HepG2 (cell line): ENCODE measurements around the gene CLDN16. TPM values are rescaled to one million over a fixed set of nuclear protein-coding genes. Genes with fewer than 3 reads are reported as not detected.

Experiments used
- ATAC-seq: fragments of 200-7000 bp; cut with Tn5 transposase; 3 replicates; pipeline ENCODE4 v1.9.1; 2020; ENCODE audit warnings: mild to moderate bottlenecking, moderate library complexity
- Bru-seq: library from RNA; stranded (reverse); fragments of 400-500 nt; gene quantifications from one replicate; lab custom pipeline; 2021; lab: Mats Ljungman, UMichigan
- BruChase-seq, 2 experiments: library from RNA; stranded (reverse); fragments of 400-500 nt; gene quantifications; one replicate each; lab custom pipeline; 2021; lab: Mats Ljungman, UMichigan
- BruUV-seq: library from RNA; stranded (reverse); fragments of 400-500 nt; replicated peaks from 2 replicates; lab custom pipeline; 2021; lab: Mats Ljungman, UMichigan
- CTCF ChIA-PET: fragments of 300-600 bp; formaldehyde crosslinking; extraction: SDS; loops from one replicate; lab custom pipeline; 2021; ENCODE audit warnings: low total read pairs, inconsistent platforms, low intra/inter-chr PET ratio; lab: Yijun Ruan, JAX
- POLR2A ChIA-PET: fragments of 350-600 bp; sonication (Branson Sonifier 250); formaldehyde crosslinking; loops from one replicate; lab custom pipeline; 2020; ENCODE audit warnings: antibody characterized with exemption, inconsistent platforms; lab: Yijun Ruan, JAX
- DNase-seq: peaks from one replicate; pipeline ENCODE4 v3.0.0-alpha.2; 2015; ENCODE audit warnings: low spot score
- FAIRE-seq: peaks from 3 replicates; lab custom pipeline; 2011; peaks lifted over from hg19 to GRCh38; lab: Jason Lieb, UNC
- H2AFZ ChIP-seq: one replicate; pipeline ENCODE4 v1.6.1; 2011; ENCODE audit warnings: low read length, inconsistent platforms
- H3K27ac ChIP-seq: fragments of 300-600 bp; 3 replicates; pipeline ENCODE4 v1.8.0; 2011; ENCODE audit warnings: mixed run types, mild to moderate bottlenecking, mixed read lengths, low read length, inconsistent platforms; ENCODE audit not compliant: insufficient read depth; ENCODE audit errors: extremely low read length
- H3K27me3 ChIP-seq, 2 experiments: fragments of 200-600 bp in 1 of 2; 2 replicates in 1 of 2; 3 replicates in 1 of 2; pipeline versions ENCODE4 v1.6.0 to v1.8.0; 2011; ENCODE audit warnings: low read length in 2 of 2, mild to moderate bottlenecking in 2 of 2, moderate library complexity in 2 of 2, inconsistent platforms in 1 of 2; ENCODE audit not compliant: insufficient read depth in 2 of 2, control insufficient read depth in 1 of 2
- H3K36me3 ChIP-seq, 2 experiments: fragments of 200-600 bp in 1 of 2; replicated peaks in 1 of 2; 2 replicates in 1 of 2; 3 replicates in 1 of 2; pipeline versions ENCODE4 v1.5.1 to v1.8.0; 2011; ENCODE audit warnings: low read length in 2 of 2, inconsistent platforms in 1 of 2; ENCODE audit not compliant: insufficient read depth in 2 of 2, control insufficient read depth in 1 of 2
- H3K4me1 ChIP-seq: 2 replicates; pipeline ENCODE4 v1.5.1; 2012; ENCODE audit warnings: low read length, inconsistent platforms; ENCODE audit not compliant: insufficient read depth
- H3K4me2 ChIP-seq: 2 replicates; pipeline ENCODE4 v1.6.0; 2011; ENCODE audit warnings: low read depth, low read length, inconsistent platforms
- H3K4me3 ChIP-seq, 3 experiments: fragments of 200-600 bp in 1 of 3; sonication (generic), shearing (Covaris generic) in 1 of 3; replicated peaks in 1 of 3; 2 replicates each; pipeline ENCODE4 v1.5.1; 2011 to 2016; ENCODE audit warnings: low read length in 3 of 3, inconsistent platforms in 2 of 3, low read depth in 2 of 3, mild to moderate bottlenecking in 2 of 3, control low read depth in 1 of 3, mixed read lengths in 1 of 3; ENCODE audit not compliant: insufficient read depth in 1 of 3
- H3K79me2 ChIP-seq: one replicate; pipeline ENCODE4 v1.6.1; 2011; ENCODE audit warnings: low read length, inconsistent platforms; ENCODE audit not compliant: insufficient read depth
- H3K9ac ChIP-seq: 2 replicates; pipeline ENCODE4 v1.6.0; 2011; ENCODE audit warnings: mild to moderate bottlenecking, low read depth, low read length, inconsistent platforms; ENCODE audit not compliant: insufficient read depth
- H3K9me3 ChIP-seq: 2 replicates; pipeline ENCODE4 v1.5.1; 2012; ENCODE audit warnings: mild to moderate bottlenecking, low read length
- H4K20me1 ChIP-seq: 2 replicates; pipeline ENCODE4 v1.6.0; 2011; ENCODE audit warnings: inconsistent platforms, mild to moderate bottlenecking, low read length, moderate library complexity; ENCODE audit not compliant: insufficient read depth
- CENPX ChIP-seq: sonication (generic); formaldehyde crosslinking; IDR thresholded peaks from 2 replicates; pipeline ENCODE4 v1.9.0; 2021; ENCODE audit warnings: mild to moderate bottlenecking, missing genetic modification reagents, moderate library complexity
- SPEN ChIP-seq: sonication (generic); formaldehyde crosslinking; IDR thresholded peaks from 2 replicates; pipeline ENCODE4 v1.5.1; 2020; ENCODE audit warnings: low read depth, mild to moderate bottlenecking, missing genetic modification reagents
- WGBS: methylation state at CpG from one replicate; pipeline ENCODE4 v1.1.6; 2017; ENCODE audit warnings: low lambda C conversion rate; 5-methylcytosine and 5-hydroxymethylcytosine counted together
- in situ Hi-C: cut with HindIII; loops from 2 replicates; pipeline ENCODE4 v1.10.0; 2017; ENCODE audit warnings: low pct_unique_long_range_greater_than_20kb; ENCODE audit not compliant: extremely low pct_ligation_motif_present
- intact Hi-C: fragments of 100-400 bp; cut with micrococcal nuclease; formaldehyde crosslinking; loops from one replicate; pipeline ENCODE4 v1.10.0; 2022; ENCODE audit not compliant: unreplicated experiment
- long read RNA-seq, 2 experiments: library from RNA in 1 of 2; library from polyadenylated mRNA in 1 of 2; stranded (forward) in 1 of 2; unstranded in 1 of 2; transcript quantifications; one replicate each; pipeline ENCODE4 v2.0.0, GENCODE V29; 2019 to 2022
- polyA minus RNA-seq, 3 experiments: library from RNA; depleted of rRNA, polyadenylated mRNA; stranded (reverse); fragments of >200 nt; gene quantifications; 2 replicates each; pipeline ENCODE4 v1.2.3, GENCODE V29; 2011; ENCODE audit warnings: low replicate concordance in 1 of 3
- polyA plus RNA-seq, 8 experiments: library from polyadenylated mRNA; depleted of rRNA in 3 of 8; stranded (reverse) in 7 of 8; unstranded in 1 of 8; fragments of >200 nt; fragmentation: Illumina TruSeq in 4 of 8; extraction: Trizol in 4 of 8; gene quantifications; 2 replicates each; pipeline versions ENCODE4 v1.2.1 to v1.2.3, GENCODE V29; 2011 to 2016; ENCODE audit warnings: low read depth in 4 of 8, missing spikeins in 1 of 8, mixed read lengths in 1 of 8; ENCODE audit not compliant: insufficient read depth in 1 of 8
- total RNA-seq, 5 experiments: library from RNA; depleted of rRNA; stranded (reverse); fragments of >200 nt; fragmentation: Illumina TruSeq; extraction: Trizol; gene quantifications; 2 replicates each; pipeline ENCODE4 v1.2.3, GENCODE V29; 2016; ENCODE audit warnings: low read depth in 1 of 5
- TF ChIP-seq, protein P1 (sequence below): sonication (generic); formaldehyde crosslinking; IDR thresholded peaks from 2 replicates; pipeline ENCODE4 v1.8.0; 2022; ENCODE audit warnings: missing genetic modification reagents, mild to moderate bottlenecking, inconsistent platforms, borderline replicate concordance

Gene CLDN16, protein sequence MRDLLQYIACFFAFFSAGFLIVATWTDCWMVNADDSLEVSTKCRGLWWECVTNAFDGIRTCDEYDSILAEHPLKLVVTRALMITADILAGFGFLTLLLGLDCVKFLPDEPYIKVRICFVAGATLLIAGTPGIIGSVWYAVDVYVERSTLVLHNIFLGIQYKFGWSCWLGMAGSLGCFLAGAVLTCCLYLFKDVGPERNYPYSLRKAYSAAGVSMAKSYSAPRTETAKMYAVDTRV
- 0.21 and 0.24 TPM in 2 replicates for total RNA-seq (2016; rRNA removed; fragmentation: Illumina TruSeq; extraction: Trizol)
- total RNA-seq (2016; cell fraction: cytosol; rRNA removed; fragmentation: Illumina TruSeq; extraction: Trizol; ENCODE audit: low read depth) = not detected in 2 replicates
- 0.09 and 0.15 TPM in 2 replicates for total RNA-seq (2016; cell fraction: insoluble cytoplasmic fraction; rRNA removed; fragmentation: Illumina TruSeq; extraction: Trizol)
- total RNA-seq (2016; cell fraction: membrane; rRNA removed; fragmentation: Illumina TruSeq; extraction: Trizol) = 0.15 TPM in 1 of 2 replicates, not detected in the other
- total RNA-seq (2016; cell fraction: nucleus; rRNA removed; fragmentation: Illumina TruSeq; extraction: Trizol) = not detected in 2 replicates
- 0.04 and 0.13 TPM in 2 replicates for polyA plus RNA-seq (2011; rRNA removed)
- 0.13 and 0.17 TPM in 2 replicates for polyA plus RNA-seq (2011; cell fraction: cytosol; rRNA removed)
- polyA plus RNA-seq (2011; cell fraction: nucleus; rRNA removed) = 0.05 TPM in 1 of 2 replicates, not detected in the other
- 0.31 TPM in 1 of 2 replicates, not detected in the other for polyA plus RNA-seq (2012)
- polyA plus RNA-seq (2016; cell fraction: cytosol; fragmentation: Illumina TruSeq; extraction: Trizol; ENCODE audit: low read depth) = 0.14 TPM in 1 of 2 replicates, not detected in the other
- 0.15 and 0.19 TPM in 2 replicates for polyA plus RNA-seq (2016; cell fraction: insoluble cytoplasmic fraction; fragmentation: Illumina TruSeq; extraction: Trizol; ENCODE audit: low read depth)
- 0.19 TPM in 1 of 2 replicates, not detected in the other for polyA plus RNA-seq (2016; cell fraction: membrane; fragmentation: Illumina TruSeq; extraction: Trizol; ENCODE audit: low read depth)
- polyA plus RNA-seq (2016; cell fraction: nucleus; fragmentation: Illumina TruSeq; extraction: Trizol; ENCODE audit: insufficient read depth, low read depth) = 0.13 TPM in 1 of 2 replicates, not detected in the other
- polyA minus RNA-seq (2011; rRNA and poly(A)+ RNA removed; ENCODE audit: low replicate concordance) = 1.1 TPM in 1 of 2 replicates, not detected in the other
- not detected in 2 replicates for polyA minus RNA-seq (2011; cell fraction: cytosol; rRNA and poly(A)+ RNA removed)
- polyA minus RNA-seq (2011; cell fraction: nucleus; rRNA and poly(A)+ RNA removed) = 1.3 TPM in 1 of 2 replicates, not detected in the other
- Bru-seq, nascent RNA = percentile 13 among the genes with signal in this experiment
- percentile 17 among the genes with signal in this experiment for BruChase-seq, experiment 1, labeled RNA remaining after a 6-hour chase
- percentile 11 among the genes with signal in this experiment for BruChase-seq, experiment 2, labeled RNA remaining after a 2-hour chase
- long read RNA-seq, experiment 1 = 0 reads
- long read RNA-seq, experiment 2 = 0 reads

GRCh38 chr3:190387578-190388213 is at the start of gene CLDN16:
CLDN16 (plus strand) TSS chr3:190388163; CDS start chr3:190388330, 167 bp downstream.
- TF ChIP-seq, protein P1, sequence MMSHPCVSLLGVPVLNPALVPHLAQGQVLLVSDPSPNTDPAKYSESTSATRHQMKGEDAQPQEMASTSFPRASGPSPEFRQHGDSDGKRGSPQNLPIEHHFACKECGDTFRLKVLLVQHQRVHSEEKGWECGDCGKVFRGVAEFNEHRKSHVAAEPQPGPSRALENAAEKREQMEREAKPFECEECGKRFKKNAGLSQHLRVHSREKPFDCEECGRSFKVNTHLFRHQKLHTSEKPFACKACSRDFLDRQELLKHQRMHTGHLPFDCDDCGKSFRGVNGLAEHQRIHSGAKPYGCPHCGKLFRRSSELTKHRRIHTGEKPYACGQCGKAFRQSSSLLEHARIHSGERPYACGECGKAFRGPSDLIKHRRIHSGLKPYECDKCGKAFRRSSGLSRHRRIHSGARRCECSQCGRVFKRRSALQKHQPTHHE = no peak
- TF ChIP-seq SPEN (CRISPR knock-in tag) = no peak
- TF ChIP-seq CENPX (CRISPR knock-in tag) = no peak
- TF ChIP-seq, all 625 proteins: peak for 0
- Histone ChIP-seq H3K4me1 (peaks cover 17% of the 10 kb centered on the region), H3K36me3 (no peaks in the 10 kb centered on the region), H3K27ac (no peak within 1 kb of the TSS), H3K27me3 (0 out of 5 replicates have a peak, but pooled peaks cover 0 to 1% of the 10 kb centered on the region in 2 experiments), H3K9me3 (no peaks in the 10 kb centered on the region), H2AFZ (no peak within 1 kb of the TSS), H3K79me2 (no peaks in the 10 kb centered on the region), H3K4me3 (no peak within 1 kb of the TSS), H3K4me2 (no peak within 1 kb of the TSS), H4K20me1 (no peaks in the 10 kb centered on the region), H3K9ac (no peak within 1 kb of the TSS)
- DNase-seq (no peak), ATAC-seq (no peak), FAIRE-seq (no peak)
- BruUV-seq = no TSS peak
- in situ Hi-C loops (loop anchor here (10.0 kb wide), 2 partner anchors 63 to 163 kb away; partner anchors contain the start of gene CLDN1), intact Hi-C loops (loop anchor here (10.0 kb wide), 2 partner anchors 263 to 667 kb away; partner anchors contain the start of gene P3H2)
- CTCF ChIA-PET = no interaction called here
- 85% methylated on average over 9 of the region's 12 CpGs for WGBS
- POLR2A ChIA-PET = no interaction called here
